K562 (cell line): ENCODE measurements around the gene SNAPC2. TPM values are rescaled to one million over a fixed set of nuclear protein-coding genes. Genes with fewer than 3 reads are reported as not detected.

ENCODE experiments used
- ATAC-seq: fragments of 200-7000 bp; cut with Tn5 transposase; 3 replicates; pipeline ENCODE4 v1.9.1; 2020; ENCODE audit warnings: moderate library complexity
- BruUV-seq: library from RNA; stranded (reverse); fragments of 400-500 nt; replicated peaks from 2 replicates; lab custom pipeline; 2021; lab: Mats Ljungman, UMichigan
- CTCF ChIA-PET: fragments of 300-600 bp; formaldehyde crosslinking; extraction: SDS; loops from one replicate; lab custom pipeline; 2021; ENCODE audit warnings: low intra/inter-chr PET ratio; lab: Yijun Ruan, JAX
- POLR2A ChIA-PET: fragments of 300-600, 350-650 bp; sonication (Branson Sonifier 250); formaldehyde crosslinking; extraction: SDS; loops from one replicate; lab custom pipeline; 2021; ENCODE audit warnings: antibody characterized with exemption, inconsistent platforms; lab: Yijun Ruan, JAX
- DNase-seq, 4 experiments: peaks; one replicate each; pipeline versions ENCODE4 v3.0.0 to v3.0.0-alpha.2; 2011 to 2018; ENCODE audit warnings: low spot score in 3 of 4, mixed read lengths in 3 of 4; ENCODE audit errors: extremely low read depth in 1 of 4
- FAIRE-seq: peaks from 2 replicates; lab custom pipeline; 2011; peaks lifted over from hg19 to GRCh38; lab: Jason Lieb, UNC
- H2AFZ ChIP-seq: 2 replicates; pipeline ENCODE4 v1.6.0; 2011; ENCODE audit warnings: low read depth, low read length, control low read depth, inconsistent platforms
- H3K27ac ChIP-seq: fragments of 200-600 bp; 3 replicates; pipeline ENCODE4 v1.8.0; 2011; ENCODE audit warnings: low read depth, mild to moderate bottlenecking, control low read depth, inconsistent platforms, low read length, moderate library complexity, mixed read lengths; ENCODE audit errors: extremely low read depth
- H3K27me3 ChIP-seq, 2 experiments: fragments of 300-600 bp in 1 of 2; 2 replicates in 1 of 2; 3 replicates in 1 of 2; pipeline versions ENCODE4 v1.6.0 to v1.8.0; 2011; ENCODE audit warnings: inconsistent platforms in 2 of 2, low read length in 2 of 2, mild to moderate bottlenecking in 1 of 2, mixed read lengths in 1 of 2, moderate library complexity in 1 of 2; ENCODE audit not compliant: control insufficient read depth in 2 of 2, insufficient read depth in 2 of 2
- H3K36me3 ChIP-seq: fragments of 300-600 bp; 3 replicates; pipeline ENCODE4 v1.8.0; 2011; ENCODE audit warnings: mild to moderate bottlenecking, low read length, inconsistent platforms; ENCODE audit not compliant: control insufficient read depth, insufficient read depth
- H3K4me1 ChIP-seq, 2 experiments: fragments of 200-600 bp in 1 of 2; replicated peaks in 1 of 2; 2 replicates in 1 of 2; 3 replicates in 1 of 2; pipeline versions ENCODE4 v1.5.1 to v1.8.0; 2011; ENCODE audit warnings: inconsistent platforms in 2 of 2, low read length in 2 of 2, mild to moderate bottlenecking in 1 of 2, mixed read lengths in 1 of 2, moderate library complexity in 1 of 2; ENCODE audit not compliant: control insufficient read depth in 2 of 2, insufficient read depth in 2 of 2
- H3K4me2 ChIP-seq: 2 replicates; pipeline ENCODE4 v1.6.1; 2011; ENCODE audit warnings: low read length, control low read depth, inconsistent platforms, mixed read lengths; ENCODE audit not compliant: insufficient read depth
- H3K4me3 ChIP-seq: fragments of 200-600 bp; sonication (generic), shearing (Covaris generic); 2 replicates; pipeline ENCODE4 v1.5.1; 2016; ENCODE audit warnings: control low read depth, inconsistent platforms
- H3K79me2 ChIP-seq: fragments of 200-600 bp; 3 replicates; pipeline ENCODE4 v1.8.0; 2011; ENCODE audit warnings: low read length, inconsistent platforms; ENCODE audit not compliant: control insufficient read depth, insufficient read depth
- H3K9ac ChIP-seq, 2 experiments: 2 replicates each; pipeline versions ENCODE4 v1.6.0 to v1.6.1; 2011; ENCODE audit warnings: low read depth in 2 of 2, low read length in 2 of 2, control low read depth in 1 of 2, inconsistent platforms in 1 of 2, mild to moderate bottlenecking in 1 of 2, mixed read lengths in 1 of 2; ENCODE audit not compliant: insufficient read depth in 1 of 2
- H3K9me1 ChIP-seq: one replicate; pipeline ENCODE4 v1.6.0; 2011; ENCODE audit warnings: inconsistent platforms, mild to moderate bottlenecking, low read length, moderate library complexity; ENCODE audit not compliant: control insufficient read depth, insufficient read depth
- H3K9me3 ChIP-seq: replicated peaks from 2 replicates; pipeline ENCODE4 v1.5.1; 2011; ENCODE audit warnings: low read depth, low read length, inconsistent platforms; ENCODE audit not compliant: control insufficient read depth, insufficient read depth
- H4K20me1 ChIP-seq: replicated peaks from 2 replicates; pipeline ENCODE4 v1.6.1; 2011; ENCODE audit warnings: low read length, inconsistent platforms, mixed read lengths; ENCODE audit not compliant: control insufficient read depth, insufficient read depth
- CBX8 ChIP-seq: fragments of 200-600 bp; sonication (generic); IDR thresholded peaks from 2 replicates; pipeline ENCODE4 v1.6.1; 2012; ENCODE audit warnings: borderline replicate concordance, mixed run types, low read depth, mild to moderate bottlenecking, moderate library complexity, mixed read lengths, low read length, control low read depth, inconsistent platforms; ENCODE audit not compliant: poor library complexity, severe bottlenecking; ENCODE audit errors: extremely low read depth
- NR1H2 ChIP-seq: sonication (generic); formaldehyde crosslinking; IDR thresholded peaks from 2 replicates; pipeline ENCODE4 v1.4.0; 2020; ENCODE audit warnings: mild to moderate bottlenecking, missing genetic modification reagents
- NR2C2 ChIP-seq, 2 experiments: fragments of 200-800 bp in 1 of 2; sonication (Bioruptor generic) in 1 of 2; sonication (generic) in 1 of 2; formaldehyde crosslinking in 1 of 2; IDR thresholded peaks; 2 replicates each; pipeline versions ENCODE4 v1.6.1 to v1.8.0; 2016 to 2022; ENCODE audit warnings: mild to moderate bottlenecking in 1 of 2, missing compliant biosample characterization in 1 of 2, missing genetic modification characterization in 1 of 2, missing genetic modification reagents in 1 of 2
- SRSF7 ChIP-seq: fragments of 200-400 bp; formaldehyde crosslinking; optimal IDR thresholded peaks from 2 replicates; pipeline ENCODE3; 2017; ENCODE audit warnings: mild to moderate bottlenecking, low read depth, low read length
- ZNF780A ChIP-seq: fragments of 250-450 bp; sonication (Bioruptor Pico); IDR thresholded peaks from 2 replicates; pipeline ENCODE4 v1.5.0; 2021; ENCODE audit warnings: mild to moderate bottlenecking
- WGBS: fragments of 100-300 bp; shearing (Covaris generic); methylation state at CpG from one replicate; pipeline ENCODE4 v1.1.6; 2016; ENCODE audit warnings: low coverage, mixed read lengths; ENCODE audit not compliant: insufficient coverage; ENCODE audit errors: missing lambda C conversion rate; 5-methylcytosine and 5-hydroxymethylcytosine counted together
- in situ Hi-C: fragments of 300-500 bp; cut with MboI; formaldehyde crosslinking; loops from 4 replicates; pipeline ENCODE4 v1.15.0; 2018; ENCODE audit warnings: inconsistent platforms, mixed read lengths
- intact Hi-C: fragments of 100-400 bp; cut with micrococcal nuclease; formaldehyde crosslinking; loops from 2 replicates; pipeline ENCODE4 v1.14.2; 2022
- polyA plus RNA-seq, 8 experiments: library from polyadenylated mRNA; depleted of rRNA in 4 of 8; stranded (reverse) in 5 of 8; unstranded in 3 of 8; fragments of >200 nt; fragmentation: Nextera tagmentation in 2 of 8; fragmentation: Illumina TruSeq in 1 of 8; extraction: Ambion mirVana in 2 of 8; extraction: Trizol in 1 of 8; gene quantifications; 2 replicates each; pipeline versions ENCODE4 v1.2.1 to v1.2.3, GENCODE V29; 2011 to 2014; ENCODE audit warnings: inconsistent platforms in 1 of 8, missing spikeins in 1 of 8
- total RNA-seq, 7 experiments: library from RNA; depleted of rRNA in 6 of 7; stranded (reverse); fragments of >200 nt in 6 of 7; fragmentation: Illumina TruSeq in 2 of 7; extraction: Trizol in 2 of 7; gene quantifications; 2 replicates each; pipeline versions ENCODE4 v1.2.1 to v1.2.3, GENCODE V29; 2011 to 2021; ENCODE audit warnings: low replicate concordance in 1 of 7

Gene SNAPC2
- total and polyA plus RNA-seq, 9 of the 15 experiments (the other 6 are each of a cell fraction or from before 2014, with no cell fraction given): 0.59 to 45.1 (median 15.3) TPM

GRCh38 chr19:7899751-7900378, 20.3 kb upstream of the SNAPC2 start:
- Histone ChIP-seq H3K27me3 (no peaks in the 10 kb centered on the region), H3K4me2 (no peak overlapping the region), H3K27ac (no peak overlapping the region), H3K4me3 (no peak overlapping the region), H3K4me1 (peaks cover 9 to 43% of the 10 kb centered on the region in 2 experiments; a peak in 4 of 5 replicates), H3K36me3 (peaks cover 20% of the 10 kb centered on the region; the same call in 1 of the 3 replicates), H3K9me1 (peaks cover 4% of the 10 kb centered on the region), H3K79me2 (peaks cover 22% of the 10 kb centered on the region), H4K20me1 (no peaks in the 10 kb centered on the region), H3K9ac (no peak overlapping the region; a peak in 1 of 4 replicates), H3K9me3 (no peaks in the 10 kb centered on the region), H2AFZ (no peak overlapping the region)
- BruUV-seq: no TSS peak
- CTCF ChIA-PET: no interaction called here
- FAIRE-seq: no peak
- TF ChIP-seq CBX8: no peak
- no peak for TF ChIP-seq NR1H2 (CRISPR knock-in tag)
- no peak for TF ChIP-seq SRSF7
- no peak for TF ChIP-seq ZNF780A (CRISPR knock-in tag)
- no peak for TF ChIP-seq NR2C2 (CRISPR knock-in tag; IDR thresholded peaks at IDR 0.05)
- no peak for TF ChIP-seq NR2C2 (tag; IDR thresholded peaks at IDR 0.05)
- WGBS: 87% methylated on average over 31 of the region's 34 CpGs
- intact Hi-C loops: no loop called here
- POLR2A ChIA-PET: interaction anchor here (0.5 to 5.3 kb wide), 7 partner anchors 11 to 456 kb away, joined by 3 to 72 read pairs (median 3); partner anchors contain the start of genes LRRC8E and SNAPC2
- DNase-seq: no peak
- in situ Hi-C loops: no loop called here
- no peak for ATAC-seq
